Omental fat pad (tissue), 4 donors: ENCODE measurements around the gene UMODL1. TPM values are rescaled to one million over a fixed set of nuclear protein-coding genes. Genes with fewer than 3 reads are reported as not detected.

ENCODE experiments used
- ATAC-seq: fragments of 150-250 bp; one replicate; pipeline ENCODE4 v1.9.1; 2016; ENCODE audit warnings: mild to moderate bottlenecking, moderate library complexity; ENCODE audit not compliant: low FRiP score
- DNase-seq: peaks from one replicate; pipeline ENCODE4 v3.0.0-alpha.2; 2019; ENCODE audit warnings: low spot score
- total RNA-seq, 4 donors: library from RNA; depleted of rRNA; stranded (reverse); fragments of >200 nt; gene quantifications; one replicate each; pipeline ENCODE4 v1.1.0, GENCODE V29; 2016
- TF ChIP-seq, protein P1 (sequence below), 3 donors: fragments of 450-650 bp; IDR thresholded peaks; one replicate each; pipeline ENCODE4 v1.5.1; 2016 to 2017; ENCODE audit warnings: antibody characterized with exemption in 3 of 3, mild to moderate bottlenecking in 3 of 3, moderate library complexity in 2 of 3

Gene UMODL1
- total RNA-seq, 4 donors from 2014 or later: not detected

DNA sequence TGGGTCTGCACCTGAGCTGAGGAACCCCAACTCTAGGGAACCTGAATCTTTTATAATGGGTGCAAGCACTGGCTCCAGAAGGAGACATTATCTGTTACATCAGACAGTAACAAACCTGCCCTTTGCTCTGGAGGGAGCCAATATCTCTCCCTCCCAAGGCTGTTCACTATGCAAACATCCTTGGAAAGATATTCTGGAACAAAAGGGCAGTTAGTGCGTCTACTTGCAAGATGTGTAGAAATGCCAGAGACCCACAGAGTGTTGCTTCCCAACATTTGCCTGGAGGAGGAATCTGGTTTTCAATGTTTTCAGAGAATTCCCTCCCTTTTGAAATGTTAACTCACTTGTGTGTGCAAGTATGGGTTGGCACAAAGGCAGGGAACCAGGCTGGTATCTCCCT, 31.9 kb downstream of the UMODL1 start:
- DNase-seq: no peak
- TF ChIP-seq, protein P1, sequence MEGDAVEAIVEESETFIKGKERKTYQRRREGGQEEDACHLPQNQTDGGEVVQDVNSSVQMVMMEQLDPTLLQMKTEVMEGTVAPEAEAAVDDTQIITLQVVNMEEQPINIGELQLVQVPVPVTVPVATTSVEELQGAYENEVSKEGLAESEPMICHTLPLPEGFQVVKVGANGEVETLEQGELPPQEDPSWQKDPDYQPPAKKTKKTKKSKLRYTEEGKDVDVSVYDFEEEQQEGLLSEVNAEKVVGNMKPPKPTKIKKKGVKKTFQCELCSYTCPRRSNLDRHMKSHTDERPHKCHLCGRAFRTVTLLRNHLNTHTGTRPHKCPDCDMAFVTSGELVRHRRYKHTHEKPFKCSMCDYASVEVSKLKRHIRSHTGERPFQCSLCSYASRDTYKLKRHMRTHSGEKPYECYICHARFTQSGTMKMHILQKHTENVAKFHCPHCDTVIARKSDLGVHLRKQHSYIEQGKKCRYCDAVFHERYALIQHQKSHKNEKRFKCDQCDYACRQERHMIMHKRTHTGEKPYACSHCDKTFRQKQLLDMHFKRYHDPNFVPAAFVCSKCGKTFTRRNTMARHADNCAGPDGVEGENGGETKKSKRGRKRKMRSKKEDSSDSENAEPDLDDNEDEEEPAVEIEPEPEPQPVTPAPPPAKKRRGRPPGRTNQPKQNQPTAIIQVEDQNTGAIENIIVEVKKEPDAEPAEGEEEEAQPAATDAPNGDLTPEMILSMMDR (IDR thresholded peaks at IDR 0.05): no peak
- ATAC-seq: no peak

DNA sequence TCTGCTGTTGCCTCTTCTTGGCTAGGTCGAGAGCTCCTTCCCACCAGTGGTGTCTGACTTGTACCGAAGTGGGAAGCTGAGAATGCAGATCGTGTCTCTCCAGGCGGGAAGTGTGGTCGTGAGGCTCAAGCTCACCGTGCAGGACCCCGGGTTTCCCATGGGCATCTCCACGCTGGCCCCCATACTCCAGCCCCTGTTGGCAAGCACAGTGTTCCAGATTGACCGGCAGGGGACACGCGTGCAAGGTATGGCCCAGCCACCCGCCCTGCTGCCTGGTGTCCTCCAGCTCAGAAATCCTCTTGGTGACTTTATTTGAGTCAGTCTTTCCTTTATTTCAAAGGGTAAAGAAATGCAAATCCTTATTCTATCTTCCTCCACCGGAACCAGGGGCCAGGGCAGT, 32.7 kb downstream of the UMODL1 start:
- TF ChIP-seq, protein P1 (IDR thresholded peaks at IDR 0.05): no peak
- DNase-seq (no peak), ATAC-seq (no peak)

DNA sequence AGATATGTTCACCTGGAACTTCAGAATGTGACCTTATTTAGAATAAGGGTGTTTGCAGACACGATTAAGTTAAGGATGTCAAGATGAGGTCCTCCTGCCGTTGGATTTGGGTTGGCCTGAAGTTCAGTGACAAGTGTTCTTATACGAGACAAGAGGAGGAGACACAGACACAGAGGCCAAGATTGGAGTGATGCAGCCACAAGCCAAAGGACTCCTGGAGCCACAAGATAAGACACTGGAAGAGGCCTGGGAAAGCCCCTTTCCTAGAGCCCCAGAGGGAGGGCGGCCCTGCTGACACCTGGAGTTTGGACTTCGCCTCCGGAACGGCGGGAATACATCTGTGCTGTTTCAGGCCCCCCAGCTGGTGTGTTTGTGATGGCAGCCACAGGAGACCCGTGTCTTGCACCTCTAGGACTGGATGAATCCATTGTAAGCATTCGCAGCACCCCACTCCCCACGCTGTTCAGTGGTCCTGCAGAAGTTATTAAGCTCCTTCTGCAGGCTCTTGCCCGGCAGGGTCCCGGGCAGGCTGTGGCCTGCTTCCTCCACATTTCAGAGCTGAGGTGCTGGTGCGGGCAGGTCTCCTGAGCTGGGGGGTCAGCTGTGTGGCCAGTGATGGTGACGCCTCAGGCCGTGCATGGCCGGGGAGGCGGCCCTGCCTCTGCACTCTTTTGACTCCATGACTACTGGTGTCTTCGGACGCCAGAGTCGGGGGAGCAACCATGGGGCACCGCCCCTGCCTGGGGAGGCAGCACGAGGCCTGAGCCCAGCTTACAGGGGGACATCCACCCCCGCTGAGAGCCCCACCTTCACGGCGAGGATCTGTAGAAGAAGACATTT, 34.6 kb downstream of the UMODL1 start:
- DNase-seq (no peak), ATAC-seq (no peak)
- TF ChIP-seq, protein P1 (IDR thresholded peaks at IDR 0.05): no peak

DNA sequence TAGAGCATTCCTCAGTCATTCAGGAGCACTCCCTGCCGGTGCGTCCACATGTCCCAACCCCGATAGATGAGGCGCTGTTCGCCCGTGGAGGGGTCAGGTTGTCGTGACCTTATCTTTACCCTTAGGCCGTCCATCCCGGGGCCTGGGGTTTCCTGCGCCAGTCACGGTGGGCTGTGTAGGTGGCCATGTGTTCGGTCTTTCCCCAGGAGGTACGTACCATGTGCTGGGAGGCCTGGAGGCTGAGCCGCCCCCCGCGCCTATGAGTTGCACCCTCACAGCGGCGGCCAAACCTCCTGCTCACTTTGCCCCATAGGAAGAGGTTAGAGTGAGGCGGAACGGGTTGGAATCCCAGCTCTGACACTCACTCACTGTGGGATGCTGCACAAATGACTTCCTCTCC, 35.3 kb downstream of the UMODL1 start:
- TF ChIP-seq, protein P1 (IDR thresholded peaks at IDR 0.05): no peak
- DNase-seq (no peak), ATAC-seq (no peak)

DNA sequence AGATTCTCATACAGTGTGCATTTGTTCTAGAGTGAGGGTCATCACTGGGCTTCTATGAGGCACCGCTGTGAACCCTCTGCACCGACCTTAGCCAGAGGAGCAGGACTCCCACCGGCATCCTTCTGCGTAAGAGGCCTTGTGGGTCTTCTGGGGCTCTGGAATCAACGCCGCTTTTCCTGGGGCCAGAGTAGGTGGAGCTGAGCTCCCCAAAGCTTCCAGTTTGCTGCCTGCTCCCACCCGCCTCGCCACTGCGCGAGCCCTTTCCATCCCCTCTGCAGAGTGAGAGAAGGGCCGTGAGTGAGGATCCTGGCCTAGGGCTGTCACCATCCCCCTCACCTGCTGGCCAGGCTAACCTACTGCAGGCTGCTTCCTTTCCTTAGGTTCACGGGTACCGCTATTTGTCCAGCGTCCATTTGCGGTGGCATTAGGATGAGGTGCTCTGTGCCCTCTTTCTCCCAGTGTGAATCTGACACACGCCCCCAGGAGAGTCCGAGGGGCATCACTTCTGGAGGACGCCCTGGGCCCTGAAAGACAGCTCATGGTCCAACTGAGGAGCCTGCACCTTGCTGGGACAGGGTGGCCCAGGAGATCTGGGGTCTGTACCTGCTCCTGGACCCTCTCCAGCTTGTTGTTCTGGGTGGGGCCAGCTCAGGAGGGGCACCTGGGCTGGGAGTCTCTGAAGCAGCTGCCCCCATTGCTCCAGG, 36.2 kb downstream of the UMODL1 start:
- TF ChIP-seq, protein P1 (IDR thresholded peaks at IDR 0.05): no peak
- DNase-seq (no peak), ATAC-seq (peak; percentile 4)

DNA sequence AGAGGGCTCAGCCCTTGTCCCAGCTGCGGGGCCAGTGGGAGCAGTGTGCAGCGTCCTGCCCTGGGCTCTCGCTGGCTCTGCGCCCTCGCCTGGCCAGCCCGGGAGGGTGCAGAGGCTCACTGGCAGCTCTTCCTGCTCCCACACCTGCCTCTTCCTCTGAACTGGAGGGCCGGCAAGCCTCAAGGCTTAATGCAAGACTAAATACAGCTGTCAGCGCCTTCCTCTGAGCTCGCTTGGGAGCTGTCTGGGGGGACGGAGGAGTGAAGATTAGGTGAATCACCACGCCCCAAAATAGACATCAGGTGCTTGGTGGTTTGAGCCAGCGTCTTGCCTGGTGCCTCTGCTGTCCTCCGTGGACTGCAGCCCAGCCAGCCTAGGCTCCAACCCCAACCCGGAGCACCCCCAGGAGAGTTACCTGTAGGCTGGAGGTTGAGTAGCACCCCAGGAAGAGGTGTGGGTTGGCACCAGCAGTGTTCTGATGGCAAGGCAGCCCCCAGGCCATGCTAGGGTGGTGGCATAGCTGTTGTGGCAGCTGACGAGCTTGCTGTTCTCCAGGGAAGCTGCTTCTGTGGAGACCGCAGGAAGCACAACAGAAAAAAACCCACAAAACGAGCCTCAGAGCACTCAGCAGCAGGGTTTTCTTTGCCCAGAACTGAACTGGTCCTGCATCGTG, 36.9 kb downstream of the UMODL1 start:
- TF ChIP-seq, protein P1 (IDR thresholded peaks at IDR 0.05): no peak
- peak; percentile 77 for ATAC-seq
- DNase-seq: no peak
